AG04450 (cell line): Measurements from ENCODE around the gene FBXL17. TPM values are rescaled to one million over a fixed set of nuclear protein-coding genes. Genes with fewer than 3 reads are reported as not detected.
A peak's percentile ranks its signal among the peaks of the same experiment; 100 is the strongest.

ENCODE experiments used
- CTCF ChIA-PET: fragments of 300-600, 350-600 bp; formaldehyde crosslinking; extraction: SDS; loops from one replicate; lab custom pipeline; 2022; ENCODE audit warnings: antibody characterized with exemption, inconsistent platforms; lab: Charles Lee
- POLR2A ChIA-PET: fragments of 350-600 bp; formaldehyde crosslinking; extraction: SDS; loops from one replicate; lab custom pipeline; 2021; ENCODE audit warnings: antibody characterized with exemption, inconsistent platforms; lab: Yijun Ruan, JAX
- DNase-seq: peaks from one replicate; pipeline ENCODE4 v3.0.0-alpha.2; 2011; ENCODE audit warnings: low read depth, low spot score
- H3K27ac ChIP-seq: one replicate; pipeline ENCODE4 v1.5.1; 2012; ENCODE audit warnings: low read depth, low read length, control low read depth
- H3K27me3 ChIP-seq: one replicate; pipeline ENCODE4 v1.6.0; 2012; ENCODE audit warnings: low read length; ENCODE audit not compliant: control insufficient read depth, insufficient read depth
- H3K4me3 ChIP-seq: 2 replicates; pipeline ENCODE4 v1.5.1; 2011; ENCODE audit warnings: mild to moderate bottlenecking, low read depth, low read length, control low read depth
- H3K9me3 ChIP-seq: 2 replicates; pipeline ENCODE4 v1.5.1; 2012; ENCODE audit warnings: low read length; ENCODE audit not compliant: control insufficient read depth, insufficient read depth
- polyA plus RNA-seq: library from polyadenylated mRNA; depleted of rRNA; stranded (reverse); fragments of >200 nt; gene quantifications from 2 replicates; pipeline ENCODE4 v1.2.3, GENCODE V29; 2011
- TF ChIP-seq, protein P1 (sequence below): IDR thresholded peaks from 2 replicates; pipeline ENCODE4 v1.5.1; 2011; ENCODE audit warnings: low read depth, low read length, control low read depth, inconsistent platforms

Gene FBXL17
- polyA plus RNA-seq, 1 experiment = 9.4 TPM

DNA sequence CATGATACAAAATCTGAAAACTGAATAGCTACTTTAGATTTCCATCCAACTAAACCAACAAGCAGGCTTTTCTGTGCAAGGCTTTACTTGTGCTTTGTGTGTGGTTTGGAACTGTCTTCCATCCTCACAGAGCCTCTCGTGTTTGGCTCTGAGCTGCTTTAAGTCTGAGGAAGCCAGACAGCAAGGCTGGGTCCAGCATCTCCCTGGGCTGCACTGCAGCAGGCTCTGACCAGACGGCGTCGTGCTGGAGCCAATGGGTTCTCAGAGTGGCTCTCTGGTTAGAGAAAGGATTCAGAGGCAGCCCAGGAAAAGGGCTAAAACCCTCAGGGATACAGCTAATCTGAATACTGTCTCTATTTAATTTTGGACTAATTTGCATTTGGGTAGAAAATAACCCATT, 503.2 kb downstream of the FBXL17 start:
- POLR2A ChIA-PET = no interaction called here

DNA sequence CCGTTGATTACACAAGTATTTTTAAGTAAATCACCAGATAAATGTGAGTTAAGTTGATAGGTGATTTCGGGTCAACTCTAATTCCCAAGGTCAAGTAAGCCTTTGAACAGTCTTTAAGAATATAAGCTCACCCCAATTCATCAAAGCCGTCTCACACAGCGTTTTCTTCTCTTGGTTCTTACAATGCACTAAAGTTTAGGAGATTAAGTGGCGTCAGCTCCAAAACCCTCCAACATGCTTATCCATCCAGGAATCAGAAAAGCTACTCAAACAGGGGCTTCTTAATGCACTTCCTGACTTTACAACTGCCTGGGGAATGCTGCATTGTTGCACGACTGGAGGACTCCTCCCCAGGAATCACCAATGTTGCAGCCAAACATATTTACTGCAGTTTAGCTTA, 505.0 kb downstream of the FBXL17 start:
- Histone ChIP-seq H3K9me3 (no peaks in the 10 kb centered on the region), H3K4me3 (no peak overlapping the region), H3K27me3 (no peaks in the 10 kb centered on the region), H3K27ac (no peak overlapping the region)
- POLR2A ChIA-PET = no interaction called here
- TF ChIP-seq, protein P1, sequence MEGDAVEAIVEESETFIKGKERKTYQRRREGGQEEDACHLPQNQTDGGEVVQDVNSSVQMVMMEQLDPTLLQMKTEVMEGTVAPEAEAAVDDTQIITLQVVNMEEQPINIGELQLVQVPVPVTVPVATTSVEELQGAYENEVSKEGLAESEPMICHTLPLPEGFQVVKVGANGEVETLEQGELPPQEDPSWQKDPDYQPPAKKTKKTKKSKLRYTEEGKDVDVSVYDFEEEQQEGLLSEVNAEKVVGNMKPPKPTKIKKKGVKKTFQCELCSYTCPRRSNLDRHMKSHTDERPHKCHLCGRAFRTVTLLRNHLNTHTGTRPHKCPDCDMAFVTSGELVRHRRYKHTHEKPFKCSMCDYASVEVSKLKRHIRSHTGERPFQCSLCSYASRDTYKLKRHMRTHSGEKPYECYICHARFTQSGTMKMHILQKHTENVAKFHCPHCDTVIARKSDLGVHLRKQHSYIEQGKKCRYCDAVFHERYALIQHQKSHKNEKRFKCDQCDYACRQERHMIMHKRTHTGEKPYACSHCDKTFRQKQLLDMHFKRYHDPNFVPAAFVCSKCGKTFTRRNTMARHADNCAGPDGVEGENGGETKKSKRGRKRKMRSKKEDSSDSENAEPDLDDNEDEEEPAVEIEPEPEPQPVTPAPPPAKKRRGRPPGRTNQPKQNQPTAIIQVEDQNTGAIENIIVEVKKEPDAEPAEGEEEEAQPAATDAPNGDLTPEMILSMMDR = no peak
- CTCF ChIA-PET = no interaction called here
- no peak for DNase-seq

More for the DNA sequence above, 503.2 kb downstream of the FBXL17 start:
- Histone ChIP-seq H3K9me3 (no peaks in the 10 kb centered on the region), H3K4me3 (no peak overlapping the region), H3K27me3 (no peaks in the 10 kb centered on the region), H3K27ac (no peak overlapping the region)
- CTCF ChIA-PET = no interaction called here
- TF ChIP-seq, protein P1 = no peak
- DNase-seq = no peak

DNA sequence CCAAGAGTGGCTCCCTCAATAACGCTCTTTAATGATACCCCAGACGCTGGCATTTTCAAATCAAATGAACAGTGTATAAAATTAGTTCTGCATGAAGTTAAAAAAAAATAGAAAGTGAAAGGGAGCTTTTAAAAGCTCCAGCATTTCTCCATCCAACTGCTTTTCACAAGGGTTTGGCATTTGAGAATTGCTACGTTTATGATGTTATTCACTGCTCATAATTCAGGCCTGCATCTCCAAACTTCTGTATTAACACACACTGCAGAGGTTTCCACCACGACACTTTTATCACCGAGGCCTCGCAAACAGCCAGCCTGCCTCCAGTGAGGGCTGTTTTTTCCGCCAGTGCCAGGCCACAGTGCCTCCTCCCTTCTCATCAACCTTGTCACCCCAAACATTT, 505.6 kb downstream of the FBXL17 start:
- ChIA-PET CTCF (no interaction called here), POLR2A (interaction anchor here (0.6 kb wide), 1 partner anchor 186 kb away, joined by 3 read pairs; no protein-coding TSS in a partner anchor)
- Histone ChIP-seq H3K27ac (no peak overlapping the region), H3K9me3 (no peaks in the 10 kb centered on the region), H3K4me3 (no peak overlapping the region), H3K27me3 (no peaks in the 10 kb centered on the region)
- TF ChIP-seq, protein P1 = no peak
- DNase-seq = no peak

DNA sequence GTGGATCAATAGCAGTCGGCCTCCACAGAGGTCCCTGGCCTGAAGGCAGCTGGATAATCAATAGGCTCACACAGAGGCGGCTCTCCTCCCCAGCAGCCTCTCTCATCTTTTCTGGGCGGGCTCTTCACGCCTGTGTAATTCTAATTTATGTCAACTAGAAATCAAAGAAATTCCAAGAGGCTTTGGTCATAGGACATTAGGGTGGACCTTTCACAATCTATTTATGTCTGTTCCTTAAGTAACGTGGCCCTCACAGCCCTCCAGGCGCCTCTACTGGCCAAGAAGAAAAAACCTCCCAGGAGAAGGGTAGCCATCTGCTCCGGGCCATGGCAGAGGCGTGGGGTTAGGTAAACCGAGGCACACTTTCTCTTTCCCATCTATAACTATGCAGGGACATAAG, 506.1 kb downstream of the FBXL17 start:
- Histone ChIP-seq H3K9me3 (no peaks in the 10 kb centered on the region), H3K27ac (no peak overlapping the region), H3K4me3 (no peak overlapping the region), H3K27me3 (no peaks in the 10 kb centered on the region)
- DNase-seq = no peak
- ChIA-PET POLR2A (no interaction called here), CTCF (no interaction called here)
- TF ChIP-seq, protein P1 = peak; percentile 35; the same call in 1 of the 2 replicates

DNA sequence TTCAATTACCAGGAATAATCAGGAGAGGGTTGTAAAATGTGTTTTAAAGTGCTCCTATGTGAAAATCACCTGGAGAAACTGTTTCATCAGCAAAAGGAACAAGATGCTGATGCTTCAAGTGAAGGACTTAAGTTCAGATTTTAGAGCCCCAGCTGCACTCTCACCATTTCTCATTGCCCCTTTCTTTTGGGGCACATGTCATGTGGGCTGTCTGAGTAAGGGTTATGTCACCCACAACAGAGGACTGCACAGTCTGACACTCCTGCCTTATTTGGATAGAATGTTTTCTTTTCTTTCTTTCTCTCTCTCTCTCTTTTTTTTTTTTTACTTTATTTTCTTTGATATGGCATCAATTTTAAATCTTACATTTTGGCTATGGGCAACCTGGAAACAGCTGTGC, 507.1 kb downstream of the FBXL17 start:
- no peaks in the 10 kb centered on the region for H3K9me3 ChIP-seq
- POLR2A ChIA-PET = no interaction called here
- CTCF ChIA-PET = interaction anchor here (0.6 to 1.6 kb wide), 2 partner anchors 471 to 1211 kb away, joined by 3 read pairs; no protein-coding TSS in a partner anchor
- TF ChIP-seq, protein P1 = no peak
- H3K27me3 ChIP-seq = no peaks in the 10 kb centered on the region
- DNase-seq = no peak
- no peak overlapping the region for H3K27ac ChIP-seq
- no peak overlapping the region for H3K4me3 ChIP-seq
